ENCODE results near the gene S100A5.

DNA sequence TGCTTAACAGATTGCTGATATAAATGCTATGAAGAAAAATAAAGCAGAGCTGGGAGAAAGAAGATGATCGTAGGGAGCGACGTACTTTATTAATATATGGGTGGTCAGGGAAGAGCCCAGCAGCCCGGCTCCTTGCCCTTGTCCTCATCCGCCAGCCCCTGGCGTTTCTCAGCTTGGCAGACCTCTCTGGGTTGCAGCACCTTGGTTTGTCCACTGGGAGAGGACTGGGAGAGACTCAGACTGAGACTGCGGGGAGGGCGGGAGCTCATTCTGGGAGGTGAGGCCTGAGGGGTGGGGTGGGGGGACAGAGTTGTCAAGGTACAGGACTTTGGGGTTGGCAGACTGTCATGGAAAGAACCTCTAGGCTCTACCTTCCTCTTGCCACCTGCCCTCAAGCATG is 11.6 kb upstream of the S100A5 start:
- TF ChIP-seq, protein P1, sequence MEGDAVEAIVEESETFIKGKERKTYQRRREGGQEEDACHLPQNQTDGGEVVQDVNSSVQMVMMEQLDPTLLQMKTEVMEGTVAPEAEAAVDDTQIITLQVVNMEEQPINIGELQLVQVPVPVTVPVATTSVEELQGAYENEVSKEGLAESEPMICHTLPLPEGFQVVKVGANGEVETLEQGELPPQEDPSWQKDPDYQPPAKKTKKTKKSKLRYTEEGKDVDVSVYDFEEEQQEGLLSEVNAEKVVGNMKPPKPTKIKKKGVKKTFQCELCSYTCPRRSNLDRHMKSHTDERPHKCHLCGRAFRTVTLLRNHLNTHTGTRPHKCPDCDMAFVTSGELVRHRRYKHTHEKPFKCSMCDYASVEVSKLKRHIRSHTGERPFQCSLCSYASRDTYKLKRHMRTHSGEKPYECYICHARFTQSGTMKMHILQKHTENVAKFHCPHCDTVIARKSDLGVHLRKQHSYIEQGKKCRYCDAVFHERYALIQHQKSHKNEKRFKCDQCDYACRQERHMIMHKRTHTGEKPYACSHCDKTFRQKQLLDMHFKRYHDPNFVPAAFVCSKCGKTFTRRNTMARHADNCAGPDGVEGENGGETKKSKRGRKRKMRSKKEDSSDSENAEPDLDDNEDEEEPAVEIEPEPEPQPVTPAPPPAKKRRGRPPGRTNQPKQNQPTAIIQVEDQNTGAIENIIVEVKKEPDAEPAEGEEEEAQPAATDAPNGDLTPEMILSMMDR (IDR thresholded peaks at IDR 0.05) = no peak
- TF ChIP-seq POLR2A (IDR thresholded peaks at IDR 0.05) = no peak

Data from body of pancreas (tissue), 4 donors.